Progenitor cell of endocrine pancreas (in vitro differentiated cells): ENCODE measurements around the gene GMPR2. TPM values are rescaled to one million over a fixed set of nuclear protein-coding genes. Genes with fewer than 3 reads are reported as not detected.

Experiments
- DNase-seq: peaks from one replicate; pipeline ENCODE4 v3.0.0; 2021; ENCODE audit warnings: low spot score; ENCODE audit not compliant: unreplicated experiment
- H3K27ac Mint-ChIP-seq: 2 replicates; pipeline ENCODE4 v1.8.0; 2021; ENCODE audit warnings: mild to moderate bottlenecking, moderate library complexity, mixed read lengths
- H3K27me3 Mint-ChIP-seq: 2 replicates; pipeline ENCODE4 v1.8.0; 2021; ENCODE audit warnings: mixed read lengths
- H3K36me3 Mint-ChIP-seq: 2 replicates; pipeline ENCODE4 v1.8.0; 2022; ENCODE audit warnings: mixed read lengths; ENCODE audit not compliant: insufficient read depth
- H3K4me1 Mint-ChIP-seq: 2 replicates; pipeline ENCODE4 v1.8.0; 2021; ENCODE audit warnings: low read depth, mixed read lengths
- H3K4me3 Mint-ChIP-seq: 2 replicates; pipeline ENCODE4 v1.8.0; 2021; ENCODE audit warnings: low read depth, mild to moderate bottlenecking, moderate library complexity, mixed read lengths
- H3K9me3 Mint-ChIP-seq: 2 replicates; pipeline ENCODE4 v1.8.0; 2021; ENCODE audit warnings: low read depth, mixed read lengths
- total RNA-seq: library from RNA; stranded (reverse); gene quantifications from 2 replicates; pipeline ENCODE4 v1.2.1, GENCODE V29; 2021
- TF ChIP-seq, protein P1 (sequence below): fragments of 200-600 bp; sonication (generic); IDR thresholded peaks from one replicate; pipeline ENCODE4 v1.5.0; 2021; ENCODE audit warnings: antibody characterized with exemption, mild to moderate bottlenecking; ENCODE audit not compliant: unreplicated experiment

Gene GMPR2
- total RNA-seq, 1 donor from 2014 or later: 73.6 TPM

DNA sequence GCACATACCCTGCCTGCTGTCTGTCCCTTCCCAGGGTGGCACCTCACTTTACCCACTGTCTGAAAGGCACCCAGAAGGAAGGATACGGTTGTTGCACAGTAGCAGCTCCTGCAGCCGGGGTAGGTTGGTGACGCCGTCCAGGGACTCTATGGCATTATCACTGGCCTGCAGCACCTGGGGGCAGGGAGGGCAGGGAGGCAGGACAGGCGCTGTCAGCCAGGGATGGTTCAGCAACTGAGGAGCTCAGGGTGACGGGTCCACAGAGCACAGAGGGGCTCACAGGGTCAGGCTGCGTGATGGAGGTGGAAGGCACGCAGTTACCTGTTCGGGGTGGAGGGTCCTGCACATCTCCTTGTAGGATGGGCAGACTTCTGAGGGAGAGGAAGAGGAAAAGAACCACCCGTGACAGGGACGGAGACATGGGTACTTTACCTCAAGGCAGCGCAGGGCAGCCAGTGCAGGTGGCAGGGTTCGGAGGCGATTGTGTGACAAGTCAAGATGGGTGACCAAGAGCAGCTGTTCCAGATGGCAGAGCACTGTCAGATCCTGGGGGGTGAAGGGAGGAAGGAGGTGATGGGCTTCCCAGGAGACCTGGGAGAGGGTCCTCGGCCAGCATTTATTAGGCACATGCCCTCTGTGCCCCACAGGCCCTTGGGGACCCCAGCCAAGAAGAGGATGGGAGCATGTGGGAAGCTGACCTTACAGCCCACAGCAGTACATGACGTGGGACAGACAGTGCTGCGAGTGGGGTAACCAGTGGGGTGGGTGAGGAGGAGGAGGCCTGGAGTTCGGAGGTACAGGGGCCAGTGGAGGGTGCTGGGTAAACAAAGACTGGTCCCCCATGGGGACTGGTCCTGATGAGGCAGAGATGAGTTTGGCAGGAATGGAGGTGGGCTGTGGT is 33.9 kb downstream of the GMPR2 start:
- TF ChIP-seq, protein P1, sequence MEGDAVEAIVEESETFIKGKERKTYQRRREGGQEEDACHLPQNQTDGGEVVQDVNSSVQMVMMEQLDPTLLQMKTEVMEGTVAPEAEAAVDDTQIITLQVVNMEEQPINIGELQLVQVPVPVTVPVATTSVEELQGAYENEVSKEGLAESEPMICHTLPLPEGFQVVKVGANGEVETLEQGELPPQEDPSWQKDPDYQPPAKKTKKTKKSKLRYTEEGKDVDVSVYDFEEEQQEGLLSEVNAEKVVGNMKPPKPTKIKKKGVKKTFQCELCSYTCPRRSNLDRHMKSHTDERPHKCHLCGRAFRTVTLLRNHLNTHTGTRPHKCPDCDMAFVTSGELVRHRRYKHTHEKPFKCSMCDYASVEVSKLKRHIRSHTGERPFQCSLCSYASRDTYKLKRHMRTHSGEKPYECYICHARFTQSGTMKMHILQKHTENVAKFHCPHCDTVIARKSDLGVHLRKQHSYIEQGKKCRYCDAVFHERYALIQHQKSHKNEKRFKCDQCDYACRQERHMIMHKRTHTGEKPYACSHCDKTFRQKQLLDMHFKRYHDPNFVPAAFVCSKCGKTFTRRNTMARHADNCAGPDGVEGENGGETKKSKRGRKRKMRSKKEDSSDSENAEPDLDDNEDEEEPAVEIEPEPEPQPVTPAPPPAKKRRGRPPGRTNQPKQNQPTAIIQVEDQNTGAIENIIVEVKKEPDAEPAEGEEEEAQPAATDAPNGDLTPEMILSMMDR: no peak
- DNase-seq: no peak
- Mint-ChIP-seq H3K9me3 (no peaks in the 10 kb centered on the region), H3K27ac (no peak overlapping the region), H3K4me1 (peaks cover 3% of the 10 kb centered on the region), H3K4me3 (no peak overlapping the region), H3K36me3 (peaks cover 5% of the 10 kb centered on the region), H3K27me3 (no peaks in the 10 kb centered on the region)

DNA sequence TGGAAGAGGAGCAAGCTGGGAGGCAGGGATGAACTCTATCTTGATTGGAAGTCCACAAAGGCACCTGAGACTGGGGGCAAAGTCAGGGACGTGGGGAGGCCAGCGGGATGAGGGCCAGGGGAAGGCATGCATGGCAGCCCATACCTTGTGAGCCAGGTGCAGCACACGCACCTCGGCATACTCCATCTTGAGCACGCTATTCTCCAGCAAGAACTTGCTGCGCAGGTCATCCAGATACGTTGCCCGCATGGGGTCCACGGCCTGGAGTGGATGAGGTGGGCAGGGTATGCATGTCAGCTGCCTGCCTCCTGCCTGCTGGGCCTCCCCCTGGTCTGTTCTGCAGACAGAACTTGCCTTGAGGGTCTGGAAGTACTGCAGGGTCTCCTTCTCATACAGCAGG is 34.8 kb downstream of the GMPR2 start:
- no peak for DNase-seq
- H3K27ac Mint-ChIP-seq: no peak overlapping the region
- TF ChIP-seq, protein P1: no peak
- no peak overlapping the region for H3K4me3 Mint-ChIP-seq
- H3K27me3 Mint-ChIP-seq: no peaks in the 10 kb centered on the region
- H3K36me3 Mint-ChIP-seq: peaks cover 5% of the 10 kb centered on the region
- H3K9me3 Mint-ChIP-seq: no peaks in the 10 kb centered on the region
- H3K4me1 Mint-ChIP-seq: peaks cover 10% of the 10 kb centered on the region

DNA sequence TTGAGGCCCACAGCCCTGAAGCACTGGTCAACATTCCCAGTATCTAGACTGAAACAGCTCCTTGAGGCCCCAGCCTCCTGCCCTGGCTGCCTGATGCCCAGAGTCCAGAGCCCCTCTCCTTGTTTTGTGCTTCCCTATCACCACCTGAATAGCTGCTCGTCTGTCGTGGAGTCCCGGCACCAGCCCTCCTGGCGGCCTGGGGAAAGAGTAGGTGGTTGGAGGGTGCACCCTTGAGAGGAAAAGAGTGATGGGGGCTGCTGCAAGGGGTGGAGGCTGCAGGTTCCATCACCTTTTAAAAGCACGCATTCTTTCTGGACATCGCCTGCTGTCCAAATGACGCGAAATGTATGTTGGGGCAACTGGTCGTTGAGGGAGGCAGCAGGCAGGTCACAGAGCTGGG is 35.5 kb downstream of the GMPR2 start:
- Mint-ChIP-seq H3K27me3 (no peaks in the 10 kb centered on the region), H3K4me1 (peaks cover 10% of the 10 kb centered on the region), H3K27ac (no peak overlapping the region), H3K36me3 (peaks cover 5% of the 10 kb centered on the region), H3K4me3 (no peak overlapping the region), H3K9me3 (no peaks in the 10 kb centered on the region)
- TF ChIP-seq, protein P1: no peak
- no peak for DNase-seq

DNA sequence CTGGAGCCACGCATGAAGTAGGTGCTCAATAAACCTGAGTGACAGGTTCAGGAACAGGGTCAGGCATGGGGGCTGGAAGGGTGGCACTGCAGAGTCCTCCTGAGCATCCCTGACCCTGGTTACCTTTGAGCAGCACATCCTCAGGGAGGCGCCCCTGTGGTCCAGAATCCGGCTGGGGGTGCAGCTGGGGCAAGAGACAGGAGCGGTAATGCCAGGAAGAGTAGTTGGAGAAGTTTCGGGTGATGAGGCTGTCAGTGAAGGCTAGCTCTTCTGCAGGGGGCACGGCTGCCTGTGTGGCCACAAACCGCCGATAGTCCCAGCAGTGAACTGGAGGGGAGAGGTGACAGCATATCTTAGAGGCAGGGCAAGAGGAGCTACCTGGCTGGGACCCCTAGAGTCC is 36.6 kb downstream of the GMPR2 start:
- Mint-ChIP-seq H3K4me3 (no peak overlapping the region), H3K27me3 (no peaks in the 10 kb centered on the region)
- TF ChIP-seq, protein P1: no peak

DNA sequence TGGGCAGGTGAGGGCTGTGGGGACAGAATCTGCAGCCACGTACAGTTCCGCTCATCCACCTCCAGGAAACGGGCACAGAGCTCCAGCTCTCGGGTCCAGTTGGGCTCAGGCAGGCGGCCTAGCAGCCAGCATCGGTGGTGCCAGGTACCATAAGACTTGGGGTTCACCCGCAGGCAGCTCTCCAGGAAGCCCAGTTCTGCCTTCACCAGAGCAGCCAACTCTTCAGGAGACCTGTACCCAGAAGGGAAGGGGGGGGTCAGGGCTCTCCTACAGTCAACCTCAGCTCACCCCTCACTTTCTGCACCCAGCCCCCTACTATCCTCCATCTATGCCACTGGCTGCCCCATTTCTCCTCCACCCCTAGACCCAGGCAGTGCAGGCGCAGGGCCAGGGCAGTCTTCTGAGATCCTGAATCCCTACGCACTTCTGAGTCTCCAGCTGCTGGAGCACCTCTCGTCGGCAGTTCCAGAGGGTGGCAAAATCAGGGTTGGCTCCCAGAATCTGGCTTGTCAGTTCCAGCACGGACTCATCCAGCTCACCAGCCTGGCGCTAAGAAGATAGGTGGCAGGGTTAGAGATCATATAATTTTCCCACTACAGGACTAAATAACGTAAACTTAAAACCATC is 37.3 kb downstream of the GMPR2 start:
- peak overlapping the region; percentile 85 for H3K4me3 Mint-ChIP-seq
- H3K4me1 Mint-ChIP-seq: peaks cover 12% of the 10 kb centered on the region
- H3K9me3 Mint-ChIP-seq: no peaks in the 10 kb centered on the region
- no peaks in the 10 kb centered on the region for H3K27me3 Mint-ChIP-seq
- no peak for DNase-seq
- no peak overlapping the region for H3K27ac Mint-ChIP-seq
- H3K36me3 Mint-ChIP-seq: peaks cover 5% of the 10 kb centered on the region
- TF ChIP-seq, protein P1: no peak

More for the DNA sequence above, 36.6 kb downstream of the GMPR2 start:
- peaks cover 12% of the 10 kb centered on the region for H3K4me1 Mint-ChIP-seq
- H3K9me3 Mint-ChIP-seq: no peaks in the 10 kb centered on the region
- DNase-seq: no peak
- no peak overlapping the region for H3K27ac Mint-ChIP-seq
- H3K36me3 Mint-ChIP-seq: peaks cover 5% of the 10 kb centered on the region
